ENCODE measurements around the gene KRT74.

Gene KRT74

DNA sequence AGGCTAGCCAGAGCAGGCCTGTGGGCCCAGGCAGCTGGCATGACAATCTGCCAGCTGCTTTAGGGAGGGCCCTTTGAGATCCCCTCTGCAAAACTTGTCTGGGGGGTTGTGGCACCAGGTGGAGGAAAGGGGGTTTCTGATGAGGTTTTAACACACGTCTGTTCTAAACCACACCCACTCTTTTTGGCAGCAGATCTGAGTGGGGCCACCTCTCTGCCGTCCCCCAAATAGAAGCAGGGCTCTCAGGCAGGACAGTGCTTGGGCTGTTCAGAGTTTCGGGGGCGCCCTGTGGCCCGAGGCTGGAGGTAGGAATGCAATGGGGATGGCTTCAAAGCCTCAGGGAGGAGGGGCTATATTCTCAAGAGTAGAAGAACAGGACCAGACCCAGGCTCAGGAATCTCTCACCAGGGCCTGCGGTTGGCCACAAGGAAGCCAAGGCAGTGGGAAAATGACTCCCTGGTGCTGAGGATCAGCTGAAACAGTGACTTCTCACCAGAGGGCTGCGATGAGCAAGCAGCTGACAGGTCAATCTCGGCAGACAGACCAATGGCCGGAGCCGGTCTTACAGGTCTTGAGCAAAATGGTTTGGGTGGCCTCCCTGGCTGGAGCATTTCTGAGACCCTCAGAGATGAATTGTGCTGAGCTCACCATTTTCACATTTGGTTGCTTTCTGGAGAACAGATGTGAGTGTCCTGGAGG lies 51.9 kb downstream of the KRT74 start:
- DNase-seq (ENCODE audit: low read depth, low spot score) = no peak

DNA sequence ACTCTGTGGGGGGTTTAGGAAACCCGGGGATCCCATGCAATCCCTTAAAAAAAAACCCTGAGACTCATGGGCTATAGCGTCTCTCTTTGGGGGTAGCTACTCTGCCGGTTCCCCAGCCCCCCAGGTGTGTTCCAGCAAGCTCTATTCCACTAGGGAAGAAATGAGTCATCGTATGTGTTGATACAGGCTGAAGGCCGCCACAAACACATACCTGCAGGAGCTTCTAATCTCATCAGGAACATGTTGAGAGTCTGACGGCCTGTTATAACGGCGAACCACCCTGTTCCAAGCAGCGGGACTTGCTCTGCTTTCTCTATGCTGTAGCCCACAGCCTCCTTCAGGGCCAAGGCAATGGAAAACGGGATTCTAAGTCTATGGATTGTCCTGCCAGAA lies 52.5 kb downstream of the KRT74 start:
- no peak for DNase-seq (ENCODE audit: low read depth, low spot score)

GRCh38 chr12:52519826-52520662 lies 53.6 kb downstream of the KRT74 start, which contains the start of gene KRT5:
TSS of gene KRT5 (minus strand) at chr12:52520394. CDS start at chr12:52520296, 98 bp downstream.
- DNase-seq (ENCODE audit: low read depth, low spot score) = no peak

GRCh38 chr12:52519387-52519703 lies 54.3 kb downstream of the KRT74 start:
- no peak for DNase-seq (ENCODE audit: low read depth, low spot score)

GRCh38 chr12:52518574-52519386 lies 54.9 kb downstream of the KRT74 start:
- DNase-seq (ENCODE audit: low read depth, low spot score) = no peak

DNA sequence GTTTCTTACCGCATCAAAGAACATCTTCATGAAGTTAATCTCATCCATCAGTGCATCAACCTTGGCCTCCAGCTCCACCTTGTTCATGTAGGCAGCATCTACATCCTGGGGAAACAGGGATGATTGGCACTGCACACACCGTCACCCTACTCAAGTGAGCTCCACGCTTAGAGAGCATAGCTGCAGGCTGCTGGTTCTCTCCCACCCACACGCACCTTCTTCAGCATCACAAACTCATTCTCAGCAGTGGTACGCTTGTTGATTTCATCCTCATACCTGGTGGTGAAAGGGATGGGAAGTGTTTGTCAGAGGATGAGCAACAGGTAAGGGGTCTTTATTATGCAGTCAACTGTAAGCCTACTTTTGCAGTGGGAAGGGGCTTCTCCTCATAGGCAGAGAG lies 55.8 kb downstream of the KRT74 start:
- DNase-seq (ENCODE audit: low read depth, low spot score) = no peak

DNA sequence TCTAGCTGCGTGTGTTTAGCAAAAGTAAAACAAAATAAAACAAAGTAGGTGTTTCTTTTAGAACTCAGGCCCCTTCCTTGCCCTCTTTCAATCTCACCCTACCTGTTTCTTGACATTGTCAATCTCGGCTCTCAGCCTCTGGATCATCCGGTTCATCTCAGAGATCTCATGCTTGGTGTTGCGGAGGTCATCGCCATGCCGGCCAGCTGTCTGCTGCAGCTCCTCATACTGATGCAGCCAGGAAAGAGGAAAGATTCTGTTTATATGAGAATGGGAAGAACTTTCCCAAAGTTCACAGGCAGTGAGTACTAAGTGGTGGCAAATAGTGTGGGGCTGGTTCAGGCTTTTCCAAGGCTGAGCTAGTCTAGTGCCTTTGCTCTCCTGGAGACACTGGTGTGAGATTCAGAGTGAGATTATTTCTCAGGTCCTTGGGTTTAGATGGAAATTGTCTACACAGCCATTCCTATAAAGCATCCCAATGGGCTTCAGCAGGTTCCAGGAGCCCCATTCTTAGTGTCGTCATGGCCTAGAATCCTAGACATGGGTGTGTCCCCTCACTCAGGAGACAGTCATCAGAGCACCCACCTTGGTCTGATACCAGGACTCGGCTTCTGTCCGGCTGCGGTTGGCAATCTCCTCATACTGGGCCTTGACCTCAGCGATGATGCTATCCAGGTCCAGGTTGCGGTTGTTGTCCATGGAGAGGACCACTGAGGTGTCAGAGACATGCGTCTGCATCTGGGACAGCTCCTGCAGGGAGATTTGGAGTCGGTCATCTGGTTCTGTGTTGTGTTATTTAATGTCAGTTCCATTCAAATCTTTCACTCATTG lies 56.4 kb downstream of the KRT74 start:
- DNase-seq (ENCODE audit: low read depth, low spot score) = no peak

- no peak for DNase-seq (ENCODE audit: low read depth, low spot score)
Observed at GRCh38 chr12:52515927-52516831, 57.5 kb downstream of the KRT74 start.
